GM21786 (cell line): Measurements from ENCODE around the gene PPP1R16B.
A peak's percentile ranks its signal among the peaks of the same experiment; 100 is the strongest.

Source experiments
- ATAC-seq: cut with Tn5 transposase; IDR thresholded peaks from one replicate; pipeline ENCODE4 v1.9.1; 2021; ENCODE audit not compliant: unreplicated experiment

Gene PPP1R16B

DNA sequence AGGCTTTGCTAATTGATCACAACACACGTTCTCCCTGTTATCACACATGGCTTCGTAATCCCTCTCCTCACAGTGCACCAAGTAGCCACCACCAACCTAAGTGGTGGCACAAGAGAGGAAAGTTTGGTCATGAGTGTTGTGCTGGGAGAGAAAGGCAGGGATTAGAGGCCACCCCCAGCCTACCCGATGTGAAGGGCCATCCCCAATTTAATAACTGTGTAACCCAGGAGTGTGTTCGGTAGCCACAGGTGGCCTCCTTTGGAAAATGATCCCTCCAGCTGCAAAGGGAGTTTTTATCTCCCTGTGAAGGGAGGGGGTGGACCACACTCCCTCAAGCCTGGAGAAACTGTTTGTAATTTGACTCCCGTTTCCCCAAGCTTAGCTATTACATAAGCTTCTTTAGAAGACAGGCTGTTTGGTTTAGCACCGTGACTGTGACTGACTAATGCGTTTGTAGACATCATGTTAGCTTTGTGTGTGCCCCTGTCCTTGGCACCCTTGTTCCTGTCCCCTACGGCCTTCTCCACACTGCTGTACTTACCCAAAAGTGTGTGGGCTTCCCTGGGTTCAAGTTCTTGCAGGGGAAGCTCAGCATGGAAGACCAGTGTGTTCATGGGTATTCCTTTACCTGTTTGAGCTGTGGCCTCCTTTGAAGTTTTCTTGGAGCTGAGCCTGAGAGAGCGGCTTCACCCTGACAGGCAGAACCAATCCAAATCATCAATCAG lies 20.6 kb downstream of the PPP1R16B start:
- ATAC-seq = no peak

DNA sequence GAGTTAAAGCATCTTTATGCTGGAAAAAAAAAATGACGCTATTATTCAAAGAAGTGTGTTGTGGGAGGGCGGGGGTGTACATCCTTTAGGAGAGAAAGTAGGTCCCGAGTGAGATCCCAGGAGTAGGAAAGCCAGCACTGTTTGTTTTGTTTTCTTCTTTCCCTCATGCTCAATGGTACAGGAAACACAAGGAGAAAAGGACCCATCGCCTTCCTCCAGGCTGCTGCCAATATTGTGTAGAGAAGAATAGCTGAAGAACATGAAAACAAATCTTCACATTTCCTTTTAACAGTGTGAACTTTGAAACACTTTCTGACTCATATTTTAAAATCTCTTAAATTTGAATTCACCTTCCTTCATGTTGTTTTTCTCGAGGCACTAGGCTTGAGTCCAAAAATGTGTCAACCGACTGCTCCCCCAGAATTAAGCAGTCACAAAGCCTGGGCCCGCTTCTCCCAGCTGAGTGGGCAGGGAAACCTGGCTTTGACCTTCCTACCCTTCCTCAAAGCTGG lies 22.3 kb downstream of the PPP1R16B start:
- ATAC-seq = no peak

DNA sequence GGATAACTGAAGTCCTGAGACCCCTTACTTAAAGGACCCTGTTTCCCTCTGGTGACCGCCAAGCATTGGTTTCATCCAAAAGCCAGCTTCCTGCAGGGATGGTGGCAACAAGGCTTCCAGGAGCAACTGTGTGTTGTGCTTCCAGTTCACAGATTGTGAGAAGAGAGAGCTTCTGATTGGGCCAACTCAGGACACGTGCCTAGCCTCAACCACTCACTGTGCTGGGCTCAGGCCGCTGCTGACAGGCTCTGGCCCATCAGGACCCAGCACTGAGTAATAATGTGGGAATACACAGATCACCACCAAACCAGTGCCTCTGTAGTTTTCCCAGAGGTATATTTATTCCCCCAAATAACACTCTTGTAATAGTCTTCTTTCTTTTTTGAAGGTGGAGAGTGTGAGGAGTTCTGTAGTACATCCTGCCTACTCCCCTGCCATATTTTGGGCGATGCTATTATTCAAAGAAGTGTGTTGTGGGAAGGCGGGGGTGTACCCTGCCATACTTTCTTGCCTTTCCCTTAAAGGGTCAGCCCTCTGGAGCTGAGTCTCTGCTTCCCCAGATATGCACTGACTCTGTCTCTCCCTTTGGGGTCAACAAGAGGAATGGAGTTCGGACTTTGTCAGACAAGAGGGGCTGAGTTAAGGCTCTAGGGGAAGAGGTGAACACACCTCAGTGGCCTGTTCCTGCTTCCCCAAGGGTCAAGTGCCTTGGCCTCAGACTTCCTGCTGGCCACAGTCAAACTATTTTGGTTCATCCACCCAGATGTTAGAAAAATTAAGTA lies 23.2 kb downstream of the PPP1R16B start:
- ATAC-seq = no peak

DNA sequence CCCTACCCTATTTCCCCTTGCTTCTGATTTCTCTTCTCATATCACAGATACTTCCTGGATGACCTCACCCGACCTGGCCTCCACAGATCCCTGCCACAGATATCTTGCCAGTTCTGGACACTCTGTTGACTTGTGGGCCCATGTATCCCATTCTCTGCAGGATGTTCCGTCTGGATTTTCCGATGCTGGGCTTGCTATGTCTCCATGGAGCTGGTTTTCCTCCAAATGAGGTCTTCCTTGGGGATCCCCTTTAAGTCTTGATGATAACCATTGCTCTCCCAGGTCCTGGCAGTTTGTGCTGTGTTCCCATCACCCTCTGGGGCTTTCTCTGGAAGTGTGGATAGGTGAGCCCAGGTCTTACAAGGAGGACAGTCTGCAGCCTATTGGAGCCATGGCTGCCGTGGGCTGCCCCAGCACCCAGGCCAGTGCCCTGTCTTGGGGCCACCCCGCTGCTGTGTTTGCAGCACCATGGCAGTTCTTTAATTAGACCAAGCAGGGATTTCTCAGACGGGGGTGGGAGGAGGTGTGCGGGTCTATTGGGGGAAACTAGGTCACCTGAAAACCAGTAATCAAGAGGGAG lies 23.9 kb downstream of the PPP1R16B start:
- ATAC-seq = no peak

DNA sequence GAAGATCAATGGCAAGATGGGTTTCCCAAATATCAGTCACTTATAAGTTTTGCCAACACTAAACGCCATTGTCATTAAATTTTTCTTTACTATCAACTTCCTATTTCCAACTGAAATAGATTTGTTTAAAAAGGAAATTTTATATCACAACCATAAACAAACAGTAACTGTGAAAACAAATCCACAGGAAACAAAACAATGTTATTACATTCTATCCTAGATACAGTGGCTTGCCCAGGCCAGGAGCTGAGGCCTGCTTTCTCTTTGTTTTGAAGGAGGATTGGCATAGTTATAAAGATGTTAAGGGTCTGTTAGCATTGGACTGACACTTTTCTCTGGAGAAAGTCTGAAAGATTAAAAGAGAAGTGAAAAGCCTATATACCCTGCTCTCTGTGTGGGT lies 24.9 kb downstream of the PPP1R16B start:
- no peak for ATAC-seq

DNA sequence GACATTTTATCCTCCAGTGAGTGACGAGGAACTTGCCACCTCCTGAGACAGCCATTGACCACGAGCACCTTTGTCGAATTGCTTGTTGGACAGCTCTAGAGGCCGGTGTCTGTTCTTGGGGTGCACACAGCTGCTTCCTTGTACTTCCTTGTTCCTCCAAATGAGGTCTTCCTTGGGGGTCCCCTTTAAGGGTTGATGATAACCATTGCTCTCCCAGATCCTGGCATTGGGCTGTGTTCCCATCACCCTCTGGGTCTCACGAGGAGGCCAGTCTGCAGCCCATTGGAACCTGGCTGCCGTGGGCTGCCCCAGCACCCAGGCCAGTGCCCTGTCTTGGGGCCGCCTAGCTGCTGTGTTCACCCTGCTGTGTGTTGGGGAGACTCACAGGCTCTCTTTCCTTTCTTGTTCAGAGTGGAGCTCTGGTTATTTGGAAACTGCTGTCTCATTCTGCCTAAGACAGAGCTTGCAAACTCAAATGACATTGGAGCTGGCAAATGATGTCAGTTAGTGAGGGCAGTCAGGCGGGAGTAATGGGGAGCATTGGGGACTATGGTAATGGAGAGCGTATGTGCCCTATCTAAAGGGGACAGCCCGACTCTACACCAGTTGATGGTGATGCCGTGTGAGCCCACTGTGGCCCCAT lies 25.7 kb downstream of the PPP1R16B start:
- no peak for ATAC-seq

DNA sequence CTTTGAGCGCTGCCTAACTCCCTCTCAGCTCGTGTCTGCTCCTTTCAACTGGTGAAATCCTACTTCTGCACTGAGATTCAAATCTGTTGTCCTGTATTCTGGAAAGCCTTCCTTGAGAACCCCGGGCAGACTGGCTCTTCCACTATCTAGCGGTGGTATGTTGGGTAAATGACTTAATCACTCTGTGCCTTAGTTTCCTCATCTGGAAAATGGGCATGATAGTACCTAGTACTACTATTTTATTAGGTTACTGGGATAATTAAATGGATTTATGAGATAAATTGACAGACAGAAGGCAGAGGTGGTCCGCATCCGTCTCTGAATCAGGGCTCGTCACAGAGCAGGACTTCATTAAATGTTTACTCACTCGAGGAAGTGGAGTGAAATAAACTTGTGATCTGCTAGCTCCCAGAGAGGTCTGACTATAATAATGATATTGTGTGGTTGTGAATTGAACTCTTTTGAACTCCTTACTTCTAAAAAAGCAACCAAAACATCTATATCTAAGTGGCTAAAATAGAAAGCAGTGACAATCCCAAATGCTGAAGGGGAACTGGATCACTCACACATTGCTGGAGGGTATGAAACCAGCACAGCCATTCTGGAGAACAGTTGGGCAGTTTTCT lies 26.6 kb downstream of the PPP1R16B start:
- ATAC-seq = no peak

DNA sequence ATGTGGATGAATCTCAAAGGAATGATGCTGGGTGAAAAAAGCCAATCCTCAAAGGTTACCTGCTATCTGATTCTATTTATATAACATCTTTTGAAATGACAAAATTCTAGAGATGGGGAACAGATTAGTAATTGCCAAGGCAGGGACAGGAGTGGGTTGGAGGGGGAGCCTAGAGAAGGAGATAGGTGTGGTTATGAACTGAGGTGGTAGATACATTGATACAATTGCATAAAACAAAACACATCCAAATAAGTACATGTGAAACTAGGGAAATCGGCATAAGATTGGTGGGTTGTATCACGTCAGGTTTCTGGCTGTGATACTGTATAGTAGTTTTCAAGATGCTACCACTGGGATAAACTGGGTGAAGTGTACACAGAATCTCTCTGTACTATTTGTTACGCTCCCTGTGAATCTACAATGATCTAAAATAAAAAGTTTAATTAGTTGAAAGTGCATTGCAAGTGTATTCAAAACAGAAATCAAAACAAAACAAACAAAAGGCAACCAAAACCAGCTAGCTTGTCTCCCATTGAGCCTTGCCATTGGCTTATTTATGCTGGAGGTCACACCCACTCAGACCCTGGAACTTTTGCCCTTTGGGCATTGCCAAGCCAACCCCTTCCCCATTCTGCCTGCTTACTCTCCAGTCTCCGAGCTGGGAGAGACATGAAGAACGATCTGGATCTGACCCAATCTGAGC lies 27.8 kb downstream of the PPP1R16B start:
- no peak for ATAC-seq

DNA sequence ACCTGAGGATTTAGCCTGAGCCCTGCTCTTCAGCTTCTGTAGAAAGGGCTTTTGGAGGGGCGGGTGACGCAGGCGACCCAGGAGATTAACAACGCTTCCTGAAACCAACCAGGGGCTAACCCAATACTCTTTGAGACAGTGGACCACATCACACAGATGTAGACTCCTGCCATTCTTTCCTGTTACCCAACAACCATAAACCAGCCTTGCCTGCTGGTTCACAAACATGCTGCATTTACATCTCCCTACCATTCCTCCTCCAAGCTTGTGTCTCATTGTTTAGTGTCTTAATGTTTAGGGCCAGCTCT lies 28.3 kb downstream of the PPP1R16B start:
- ATAC-seq = no peak

DNA sequence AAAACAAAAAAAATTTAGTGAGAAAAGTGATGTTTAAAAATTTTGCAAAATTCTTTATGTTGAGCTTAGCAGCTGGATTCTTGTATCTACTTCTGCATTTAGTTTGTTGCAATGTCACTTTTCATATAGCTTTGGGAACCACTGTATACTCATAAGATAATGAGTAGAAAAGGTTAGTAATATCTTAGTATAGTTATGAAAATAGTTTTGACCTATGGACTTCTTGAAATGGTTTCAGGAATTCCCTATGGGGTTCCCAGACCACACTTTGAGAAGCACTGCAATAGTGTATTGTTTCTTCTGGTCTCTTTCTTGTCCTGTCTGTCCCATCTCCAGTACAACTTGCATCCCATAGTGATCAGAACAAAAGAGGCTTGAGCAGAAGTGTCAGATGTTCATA lies 29.4 kb downstream of the PPP1R16B start:
- ATAC-seq = no peak

DNA sequence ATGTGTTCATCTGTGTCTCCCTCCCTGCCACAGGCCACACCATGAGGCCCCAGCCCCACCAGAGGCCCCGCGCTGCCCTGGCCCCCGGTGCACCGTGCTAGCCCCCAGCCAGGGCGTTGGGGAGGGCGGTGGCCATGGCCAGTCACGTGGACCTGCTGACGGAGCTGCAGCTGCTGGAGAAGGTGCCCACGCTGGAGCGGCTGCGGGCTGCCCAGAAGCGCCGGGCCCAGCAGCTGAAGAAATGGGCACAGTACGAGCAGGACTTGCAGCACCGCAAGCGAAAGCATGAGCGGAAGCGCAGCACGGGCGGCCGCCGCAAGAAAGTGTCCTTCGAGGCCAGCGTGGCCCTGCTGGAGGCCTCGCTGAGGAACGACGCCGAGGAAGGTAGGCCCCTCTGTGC lies 30.3 kb downstream of the PPP1R16B start:
- no peak for ATAC-seq

DNA sequence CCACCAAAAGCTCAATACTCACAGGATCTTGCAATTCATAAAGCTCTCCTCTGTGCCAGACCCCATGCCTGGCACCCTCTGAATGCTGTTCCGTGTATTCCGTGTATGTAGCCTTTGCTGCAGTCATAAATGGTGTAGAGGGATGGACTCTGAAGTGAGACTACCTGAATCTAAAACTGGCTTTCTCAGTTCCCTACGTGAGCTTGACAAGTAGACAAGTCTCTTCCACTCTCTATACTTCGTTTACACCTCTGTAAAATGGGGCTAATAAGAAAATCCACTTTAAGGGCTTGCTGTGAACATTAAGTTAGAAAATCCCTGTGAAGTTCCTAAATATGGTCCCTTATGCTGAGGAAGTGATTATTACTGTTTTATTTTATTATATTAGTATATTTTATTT lies 31.5 kb downstream of the PPP1R16B start:
- ATAC-seq = no peak

DNA sequence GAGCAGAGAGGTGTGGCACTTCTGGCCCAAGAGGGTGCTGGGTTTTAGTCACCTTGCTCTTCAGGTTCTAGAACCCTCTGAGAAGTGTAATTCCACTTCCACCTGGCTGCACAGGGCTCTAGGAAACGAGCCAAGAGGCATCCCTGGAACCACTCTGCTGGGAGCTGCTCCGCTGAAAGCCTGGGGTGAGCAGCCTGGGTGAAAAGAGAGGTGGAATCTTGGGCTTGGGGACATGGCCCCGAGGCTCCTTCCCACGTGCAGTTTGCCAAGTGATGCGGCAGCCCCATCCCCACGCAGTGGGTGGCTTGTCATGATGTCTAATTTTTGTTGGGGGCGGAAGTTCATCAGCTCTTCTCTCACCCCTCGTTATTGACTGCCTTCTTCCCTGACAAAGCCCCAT lies 32.8 kb downstream of the PPP1R16B start:
- ATAC-seq = no peak

DNA sequence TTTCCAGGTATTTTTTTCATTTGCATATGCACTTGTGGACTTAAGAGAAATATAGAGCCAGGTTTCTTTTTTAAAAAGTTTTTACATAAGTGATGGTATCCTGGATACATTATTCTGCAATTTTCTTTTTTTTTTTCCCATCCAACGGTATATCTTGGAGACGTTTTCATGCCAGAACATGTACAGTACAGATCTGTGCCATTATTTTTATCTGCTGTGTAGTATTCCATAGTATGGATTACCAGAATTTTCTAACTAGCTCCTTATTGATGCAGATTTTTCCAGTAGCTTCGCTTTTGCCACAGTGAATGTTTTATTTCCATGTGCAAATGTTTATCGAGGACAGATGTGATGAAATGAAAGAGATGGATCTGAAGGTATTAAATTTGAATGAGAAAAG lies 34.1 kb downstream of the PPP1R16B start:
- no peak for ATAC-seq

DNA sequence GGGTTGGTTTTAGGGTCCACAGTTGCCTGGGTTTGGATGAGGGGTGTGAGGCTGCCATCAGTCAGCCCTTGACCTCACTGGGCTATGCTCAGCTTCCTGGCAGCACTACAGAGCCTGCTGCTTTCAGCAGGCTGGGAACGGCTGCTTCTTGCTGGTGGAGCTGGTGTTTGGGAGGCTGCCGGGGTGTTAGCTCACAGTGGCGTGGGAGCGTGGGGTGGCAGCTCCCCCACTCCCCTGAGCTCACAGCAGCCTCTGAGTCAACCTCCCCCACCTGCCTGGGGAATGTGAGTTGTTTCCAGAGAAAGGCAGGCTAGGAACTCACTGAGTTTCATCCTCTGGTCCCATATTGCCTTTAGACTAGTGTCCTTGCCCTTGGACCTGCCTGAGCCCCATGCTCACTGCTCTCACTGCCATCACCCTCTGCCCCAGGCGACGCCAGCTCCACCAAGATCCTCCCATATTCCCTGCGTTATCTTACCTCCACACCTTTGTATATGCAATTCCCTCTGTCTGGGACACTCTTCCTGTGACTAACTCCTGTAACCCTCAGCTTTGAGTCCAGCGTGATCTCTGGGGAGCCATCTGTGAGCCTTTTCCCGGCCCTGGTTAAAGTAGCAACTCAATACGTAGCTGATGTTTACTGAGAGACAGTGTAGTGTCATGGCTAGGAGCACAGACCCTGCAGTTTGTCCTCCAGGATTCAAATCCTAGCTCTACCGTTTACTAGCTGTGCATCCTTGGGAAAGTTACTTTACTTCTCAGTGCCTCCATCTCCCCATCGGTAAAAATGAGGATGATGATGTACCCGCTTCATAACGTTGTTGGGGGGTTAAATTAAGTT lies 34.8 kb downstream of the PPP1R16B start:
- no peak for ATAC-seq

DNA sequence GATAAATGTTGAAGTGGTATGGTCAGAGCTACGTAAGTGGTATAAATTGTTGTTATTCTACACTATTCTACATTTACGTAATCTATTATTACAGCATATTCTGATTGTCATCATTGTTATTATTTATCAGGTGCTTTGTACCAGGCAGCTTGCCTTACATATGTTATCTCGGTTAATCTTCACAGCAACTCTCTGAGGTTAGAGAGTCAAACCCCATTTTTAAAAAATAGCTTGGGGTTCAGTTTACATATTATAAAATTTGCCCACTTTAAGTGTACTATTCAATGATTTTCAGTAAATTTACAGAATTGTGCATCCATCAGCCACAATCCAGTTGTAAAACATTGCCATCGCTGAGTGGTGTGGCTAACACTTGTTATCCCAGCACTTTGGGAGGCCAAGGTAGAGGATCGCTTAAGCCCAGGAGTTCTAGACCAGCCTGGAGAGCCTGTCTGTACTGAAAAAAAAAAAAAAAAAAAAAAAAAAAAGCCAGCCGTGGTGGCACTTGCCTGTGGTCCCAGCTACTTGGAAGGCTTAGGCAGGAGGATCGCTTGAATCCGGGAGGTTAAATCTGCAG lies 35.5 kb downstream of the PPP1R16B start:
- ATAC-seq = no peak

DNA sequence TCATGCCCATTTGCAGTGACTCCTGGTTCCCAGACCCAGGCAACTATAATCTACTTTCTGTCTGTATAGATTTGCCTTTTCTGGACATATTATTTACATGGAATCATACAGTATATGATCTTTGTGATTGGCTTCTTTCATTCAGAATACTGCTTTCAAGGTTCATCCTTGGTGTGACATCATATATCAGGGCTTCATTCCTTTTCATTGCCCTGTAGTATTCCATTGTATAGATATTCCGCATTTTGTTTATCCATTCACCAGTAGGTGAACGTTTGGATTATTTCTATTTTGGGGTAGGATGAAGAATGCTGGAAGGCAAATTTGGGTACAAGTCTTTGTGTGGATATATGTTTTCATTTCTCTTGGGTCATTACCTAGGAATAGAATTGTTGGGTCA lies 36.1 kb downstream of the PPP1R16B start:
- no peak for ATAC-seq

DNA sequence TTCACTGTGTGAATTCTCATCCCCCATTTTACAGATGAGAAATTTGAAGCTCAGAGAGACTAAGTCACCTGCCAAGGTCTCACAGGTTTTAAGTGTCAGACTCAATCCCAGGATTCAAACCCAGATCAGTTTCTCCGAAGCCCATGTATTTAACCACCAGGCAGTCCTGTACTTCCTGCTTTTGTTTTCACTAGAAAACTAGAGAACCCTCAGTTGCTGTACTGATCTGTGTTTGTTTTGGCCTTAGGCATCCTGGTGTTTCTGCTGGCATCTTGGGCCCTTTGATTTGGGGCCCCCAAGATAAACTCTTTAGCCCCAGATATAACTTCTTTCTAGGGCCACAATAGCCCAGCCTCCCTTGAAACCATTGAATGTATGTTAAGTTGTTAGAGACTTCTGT lies 36.5 kb downstream of the PPP1R16B start:
- peak; percentile 17 for ATAC-seq

DNA sequence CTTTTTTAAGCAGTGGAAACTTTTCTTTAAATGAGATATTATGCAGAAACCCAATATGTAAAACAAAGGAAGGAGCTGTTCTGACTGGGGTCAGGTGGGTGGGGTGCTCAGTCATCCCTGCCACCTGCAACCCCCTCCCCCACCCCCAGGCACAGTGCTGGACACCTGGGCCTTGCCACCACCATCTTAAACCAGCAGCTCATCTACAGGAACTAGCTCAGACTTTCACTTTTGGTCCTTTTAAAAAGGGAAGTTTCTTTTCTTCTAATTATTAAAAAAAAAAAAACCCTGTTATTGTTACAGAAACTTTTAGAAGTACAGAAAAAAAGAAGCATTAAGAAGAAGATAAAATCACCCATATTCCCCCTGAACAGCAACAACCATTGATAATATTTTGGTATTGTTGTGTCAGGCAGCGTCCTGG lies 37.1 kb downstream of the PPP1R16B start:
- peak; percentile 83 for ATAC-seq
